IPS-NIHi11 (cell line): ENCODE results near the gene MBP.

Source experiments
- DNase-seq: peaks from one replicate; pipeline ENCODE4 v3.0.0; 2012; ENCODE audit warnings: mixed read lengths, low spot score

The MBP gene

DNA sequence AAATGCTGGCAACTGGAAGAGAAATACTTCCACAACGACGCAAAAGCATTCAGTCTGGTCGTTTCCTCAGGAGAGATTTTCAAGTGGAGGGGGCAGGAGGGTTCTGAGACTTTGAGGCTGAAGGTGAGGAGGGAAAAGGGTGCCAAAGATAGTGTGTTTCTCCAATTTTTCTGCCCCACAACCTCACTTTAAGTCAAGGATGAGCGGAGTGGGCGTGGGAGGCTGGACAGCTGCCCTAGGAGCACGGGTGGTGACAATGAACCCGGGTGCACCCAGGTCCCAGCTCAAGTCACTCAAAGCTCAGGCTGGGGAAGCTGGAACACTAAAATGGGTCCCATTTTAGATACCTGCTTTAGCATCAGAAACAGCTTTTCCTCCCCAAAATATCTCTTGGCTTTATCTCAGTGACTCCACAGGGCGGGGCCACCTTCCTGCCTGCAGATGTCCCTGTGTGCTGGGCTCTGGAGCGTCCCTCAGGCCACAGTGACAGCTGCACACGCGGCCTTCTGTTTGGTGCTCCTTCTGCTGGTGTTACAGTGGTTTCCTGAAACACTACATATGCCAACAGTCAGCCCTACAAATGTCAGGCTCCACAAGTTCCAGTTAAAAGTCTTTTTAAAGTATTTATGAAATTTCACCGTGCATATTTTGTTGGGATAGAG lies 1.4 kb upstream of the MBP start:
- no peak for DNase-seq

DNA sequence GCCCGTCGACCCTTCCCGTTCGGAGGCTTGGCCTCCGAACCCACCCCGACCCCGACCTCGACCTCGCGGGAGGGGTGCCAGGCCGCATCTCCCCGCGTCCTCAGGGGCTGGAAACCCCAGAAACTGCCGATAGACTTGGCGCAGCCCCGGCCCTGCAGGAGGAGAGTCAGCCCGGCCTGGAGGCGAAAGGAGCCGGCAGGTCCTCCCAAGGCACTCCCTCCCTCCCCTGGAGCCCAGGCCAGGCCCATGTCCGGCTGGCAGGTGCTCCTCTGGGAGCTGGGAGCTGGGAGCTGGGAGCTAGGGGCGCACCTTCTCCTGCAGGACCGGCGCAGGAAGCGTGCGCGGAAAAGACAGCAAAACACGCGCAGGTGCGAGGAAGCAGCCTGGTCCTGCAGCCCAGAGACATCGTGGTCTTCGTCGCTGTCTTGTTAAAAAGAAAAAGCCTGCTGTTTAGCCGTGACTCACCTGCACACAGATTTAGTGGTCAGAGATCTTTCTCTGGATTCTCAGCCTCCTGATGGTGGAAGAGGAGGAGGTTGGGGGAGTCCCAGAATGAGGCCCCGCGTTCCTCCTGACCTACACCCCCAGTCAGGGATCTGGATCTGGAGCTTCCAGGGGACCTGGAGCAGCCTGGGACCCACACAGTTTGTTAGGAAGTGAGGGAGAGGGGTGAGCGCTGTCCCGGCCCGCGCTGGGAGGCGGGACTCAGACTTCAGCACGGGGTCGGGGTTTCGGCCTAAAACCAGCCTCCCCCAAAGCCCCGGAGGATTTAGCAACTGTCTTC lies 660 bp upstream of the MBP start:
- peak; percentile 73 for DNase-seq

- DNase-seq: peak; percentile 64
Observed at GRCh38 chr18:77131652-77132368, 773 bp downstream of the MBP start.

- DNase-seq: no peak
Observed at GRCh38 chr18:77131100-77131651, 1.4 kb downstream of the MBP start.

DNA sequence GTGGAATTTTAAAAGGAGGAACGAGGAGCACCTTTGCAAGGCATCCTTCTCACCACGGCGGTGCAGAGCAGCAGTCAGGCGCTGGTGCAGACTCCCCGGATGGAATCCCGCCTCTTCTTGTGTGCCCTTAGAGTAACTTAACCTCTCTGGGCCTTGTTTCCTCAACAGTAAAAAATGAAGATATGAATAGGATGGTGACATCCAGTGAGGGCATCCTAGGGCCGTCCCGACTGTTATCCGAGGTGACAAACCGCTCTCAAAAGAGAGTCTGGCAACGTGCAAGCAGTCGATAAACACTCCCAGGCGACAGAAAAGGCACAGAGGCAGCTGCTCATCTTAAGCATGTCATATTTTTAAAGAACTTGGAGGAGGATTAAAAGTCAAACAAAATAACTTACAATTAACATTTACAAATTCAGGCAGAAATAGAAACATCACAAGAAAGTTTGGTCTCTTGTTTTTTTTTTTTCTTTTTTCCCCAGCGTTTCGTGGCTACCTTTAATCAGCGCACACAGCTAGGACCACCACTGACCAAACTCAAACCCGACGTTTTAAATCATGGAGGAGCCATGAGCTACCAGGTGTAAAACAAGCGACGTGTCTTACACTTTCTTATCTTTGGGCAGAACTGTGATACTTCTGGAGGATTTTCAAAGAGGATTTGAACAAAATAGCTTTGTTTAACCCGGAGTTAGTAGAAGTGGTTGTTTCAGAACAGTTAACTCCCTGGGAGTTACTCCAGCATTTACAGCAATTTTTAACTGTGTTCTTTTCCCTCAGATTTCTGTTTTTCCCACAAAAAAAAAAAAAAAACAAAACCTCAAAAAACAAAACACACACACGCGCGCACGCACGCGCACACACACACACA lies 2.1 kb downstream of the MBP start:
- DNase-seq: no peak

- DNase-seq: no peak
Observed at GRCh38 chr18:77129150-77129551, 3.4 kb downstream of the MBP start.

DNA sequence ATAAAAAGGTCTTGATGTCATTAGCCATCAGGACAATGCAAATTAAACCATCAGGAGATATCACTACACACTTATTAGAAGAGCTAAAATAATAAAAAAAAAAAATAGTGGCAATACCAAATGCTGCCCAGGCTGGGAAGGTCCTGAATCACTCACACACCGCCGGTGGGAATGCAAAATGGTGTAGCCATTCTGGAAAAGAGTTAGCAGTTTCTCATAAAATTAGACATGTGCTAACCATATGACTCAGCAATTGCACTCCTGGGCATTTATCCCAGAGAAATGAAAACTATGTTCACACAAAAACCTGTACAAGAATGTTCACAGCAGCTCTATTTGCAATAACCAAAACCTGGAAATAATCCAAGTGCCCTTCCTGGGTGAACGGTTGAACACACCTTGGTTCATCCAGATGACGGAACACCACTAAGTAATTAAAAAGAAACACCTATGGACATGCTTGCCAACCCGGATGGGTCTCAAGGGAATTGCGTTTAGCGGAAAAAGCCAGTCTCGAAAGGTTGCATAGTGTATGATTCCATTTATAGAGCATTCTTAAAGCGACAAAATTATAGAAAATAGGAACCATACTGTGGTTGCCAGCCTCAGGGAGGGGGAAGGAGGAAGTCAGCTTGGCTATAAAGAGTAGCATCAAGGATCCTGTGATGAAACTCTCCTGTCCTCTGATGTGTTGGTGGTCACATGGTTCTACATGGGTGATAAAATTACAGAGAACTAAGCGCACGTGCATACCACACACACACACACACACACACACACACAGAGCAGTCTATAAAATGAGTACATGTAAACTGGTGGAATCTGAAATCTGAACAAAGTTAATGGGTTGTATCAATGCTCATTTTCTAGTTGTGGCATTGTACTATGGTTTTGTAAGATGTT lies 4.6 kb downstream of the MBP start:
- no peak for DNase-seq

DNA sequence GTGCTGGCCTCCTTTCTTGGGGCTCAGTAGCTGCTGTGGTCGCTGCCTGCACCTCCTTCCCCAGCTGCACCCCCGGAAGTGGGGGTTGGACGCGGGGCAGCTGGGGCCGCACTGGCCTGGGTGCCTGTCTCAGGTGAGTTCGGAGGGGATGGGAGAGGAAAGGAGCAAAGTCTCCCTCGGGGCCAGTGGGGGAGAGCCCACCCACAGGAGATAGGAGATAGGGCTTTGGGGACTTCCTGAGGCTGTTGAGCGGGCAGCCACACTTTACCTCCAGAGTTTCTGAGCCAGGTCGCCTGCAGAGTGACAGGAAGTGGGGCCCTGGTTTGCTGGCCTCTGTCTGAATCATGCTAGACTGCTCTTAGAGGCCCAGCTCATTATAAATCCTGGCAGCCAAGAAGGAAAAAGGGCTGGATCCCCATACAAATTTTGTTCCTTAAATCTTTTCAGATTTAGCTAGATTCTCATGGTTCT lies 8.1 kb downstream of the MBP start:
- no peak for DNase-seq

GRCh38 chr18:77123320-77124231 lies 9.0 kb downstream of the MBP start:
- no peak for DNase-seq

DNA sequence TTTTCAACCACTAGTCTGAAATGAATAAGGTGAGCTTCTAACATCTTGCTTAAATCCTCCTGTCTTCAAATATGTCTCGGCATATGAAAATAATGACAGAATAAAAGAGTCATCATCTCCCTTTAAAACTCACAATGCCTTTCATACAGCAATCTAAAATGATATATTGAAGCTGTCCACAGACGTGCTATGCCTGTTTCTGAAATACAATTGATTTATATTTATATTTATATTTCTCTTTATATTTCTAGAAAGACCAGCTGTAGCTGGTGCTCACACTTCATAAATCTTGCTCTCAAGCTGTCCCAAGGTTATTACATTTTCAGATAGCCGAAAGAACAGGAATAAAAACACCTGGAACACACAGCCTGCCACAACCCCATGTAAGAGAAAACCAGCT lies 11.1 kb downstream of the MBP start:
- DNase-seq: no peak

DNA sequence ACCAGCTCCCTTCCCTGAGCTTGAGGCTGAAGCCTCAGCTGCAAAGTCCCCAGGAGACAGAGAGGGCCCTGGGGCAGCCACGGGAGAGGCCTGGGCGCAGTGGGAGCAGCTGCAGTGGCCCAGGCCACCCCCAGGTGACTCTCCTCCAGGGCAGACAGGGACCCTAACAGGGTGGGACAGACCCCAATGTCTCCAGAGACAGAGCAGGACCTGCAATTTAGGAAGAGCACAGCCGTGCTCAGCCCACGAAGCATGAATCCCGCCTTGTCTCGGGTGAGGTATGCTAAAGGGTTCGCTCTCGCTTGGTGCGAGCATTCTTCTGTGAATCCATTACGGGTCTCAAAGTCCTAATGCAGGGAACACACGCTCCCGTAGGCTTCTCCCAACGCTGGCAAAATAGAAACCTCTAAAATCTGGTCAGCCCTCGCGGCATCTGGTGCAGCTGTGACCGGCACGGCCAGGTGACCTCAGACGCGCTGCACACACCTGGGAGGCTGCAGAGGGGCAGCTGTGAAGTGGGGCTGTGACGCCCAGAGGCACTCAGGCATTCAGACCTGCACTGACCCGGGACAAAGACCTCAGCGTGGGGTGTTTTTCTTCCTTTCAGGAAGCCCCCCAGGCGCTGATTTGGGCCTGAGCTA lies 12.6 kb downstream of the MBP start:
- no peak for DNase-seq

- no peak for DNase-seq
Observed at GRCh38 chr18:77119101-77119850, 13.3 kb downstream of the MBP start.

DNA sequence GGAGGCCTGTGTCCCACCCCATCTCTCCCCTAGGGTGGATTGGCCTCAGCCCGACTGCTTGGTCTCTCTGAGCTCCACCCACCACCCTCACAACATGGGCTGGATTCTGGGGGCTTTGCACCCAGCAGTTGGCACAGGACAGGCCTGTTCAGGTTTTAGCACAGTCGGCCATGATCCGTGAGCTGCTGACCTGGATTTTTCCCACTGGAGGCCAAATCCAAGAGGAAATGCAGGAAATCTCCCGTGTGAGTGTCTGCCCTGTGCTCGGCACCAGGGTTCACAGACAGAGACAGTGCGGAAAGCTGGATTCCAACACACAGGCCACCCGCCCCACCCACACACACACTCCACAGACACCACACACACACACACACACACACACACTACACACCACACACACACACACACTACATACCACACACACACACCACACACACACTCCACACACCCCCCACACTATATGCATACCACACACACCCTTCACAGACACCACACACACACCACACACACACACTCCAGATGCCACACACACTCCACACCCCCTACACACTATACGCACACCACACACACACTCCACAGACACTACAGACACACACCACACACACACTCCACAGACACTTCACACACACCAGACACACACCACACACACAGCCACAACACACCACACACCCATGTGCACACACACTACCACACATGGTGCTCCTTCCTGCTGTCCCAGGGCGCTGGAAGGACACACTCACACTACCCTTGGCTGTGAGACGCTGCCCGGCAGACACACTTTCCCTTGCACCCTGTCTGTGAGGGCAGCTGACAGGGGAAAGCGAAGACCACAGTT lies 14.1 kb downstream of the MBP start:
- no peak for DNase-seq

- DNase-seq: no peak
Observed at GRCh38 chr18:77116201-77117080, 16.1 kb downstream of the MBP start.

GRCh38 chr18:77115192-77115953 lies 17.2 kb downstream of the MBP start:
- no peak for DNase-seq
